Upper lobe of right lung (tissue), 1 donor: ENCODE results near the gene SUCNR1. TPM values are rescaled to one million over a fixed set of nuclear protein-coding genes. Genes with fewer than 3 reads are reported as not detected.

Source experiments
- ATAC-seq: fragments of 200-7000 bp; cut with Tn5 transposase; one replicate; pipeline ENCODE4 v1.9.1; 2020; ENCODE audit warnings: mild to moderate bottlenecking, moderate library complexity
- DNase-seq: peaks from one replicate; pipeline ENCODE4 v3.0.0-alpha.2; 2020
- H3K27ac ChIP-seq: fragments of 200-600 bp; one replicate; pipeline ENCODE4 v1.8.0; 2022
- H3K27me3 ChIP-seq: fragments of 200-600 bp; one replicate; pipeline ENCODE4 v1.8.0; 2022; ENCODE audit warnings: mild to moderate bottlenecking
- H3K36me3 ChIP-seq: fragments of 200-600 bp; one replicate; pipeline ENCODE4 v1.8.0; 2022
- H3K4me1 ChIP-seq: fragments of 200-600 bp; one replicate; pipeline ENCODE4 v1.8.0; 2022
- H3K4me3 ChIP-seq: fragments of 200-600 bp; one replicate; pipeline ENCODE4 v1.8.0; 2022; ENCODE audit warnings: mild to moderate bottlenecking
- H3K9me3 ChIP-seq: fragments of 200-600 bp; one replicate; pipeline ENCODE4 v1.8.0; 2022
- intact Hi-C: fragments of 100-400 bp; cut with DNase I; formaldehyde crosslinking; loops from one replicate; pipeline ENCODE4 v1.11.0; 2022
- total RNA-seq: library from RNA; stranded (reverse); fragmentation: NEBNext Ultra II Directional; extraction: Animal tissue kit (Norgen Biotek cat#: 25700); gene quantifications from one replicate; pipeline ENCODE4 v1.2.1, GENCODE V29; 2021
- TF ChIP-seq, protein P1 (sequence below): fragments of 200-600 bp; IDR thresholded peaks from one replicate; pipeline ENCODE4 v1.8.0; 2022; ENCODE audit warnings: antibody characterized with exemption
- donor health status: DM: no; HTN: yes; CAD: no; lungs with severe emphysema.

SUCNR1 gene
- total RNA-seq, 1 donor from 2014 or later, result 2.7 TPM

DNA sequence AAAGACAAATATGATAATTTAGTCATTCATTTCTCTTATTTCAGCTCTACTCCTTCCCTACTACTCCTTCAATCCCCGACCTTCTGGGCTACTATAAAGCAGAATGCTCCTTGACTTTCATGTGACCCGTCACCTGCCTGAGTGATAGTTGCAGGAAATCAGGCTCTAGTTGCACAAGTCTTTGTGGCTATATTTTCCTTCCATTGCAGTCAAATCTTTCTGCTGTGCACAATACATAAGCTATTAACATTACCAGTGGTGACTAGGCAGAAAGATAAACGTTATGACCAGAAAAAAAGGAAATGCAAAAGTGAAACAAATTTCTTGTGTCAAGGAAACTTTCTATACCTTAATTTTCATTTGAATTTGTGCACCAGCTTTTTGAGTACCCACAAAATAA lies 2.3 kb downstream of the SUCNR1 start:
- DNase-seq (no peak), ATAC-seq (peak; percentile 62)
- intact Hi-C loops, result no loop called here
- TF ChIP-seq, protein P1, sequence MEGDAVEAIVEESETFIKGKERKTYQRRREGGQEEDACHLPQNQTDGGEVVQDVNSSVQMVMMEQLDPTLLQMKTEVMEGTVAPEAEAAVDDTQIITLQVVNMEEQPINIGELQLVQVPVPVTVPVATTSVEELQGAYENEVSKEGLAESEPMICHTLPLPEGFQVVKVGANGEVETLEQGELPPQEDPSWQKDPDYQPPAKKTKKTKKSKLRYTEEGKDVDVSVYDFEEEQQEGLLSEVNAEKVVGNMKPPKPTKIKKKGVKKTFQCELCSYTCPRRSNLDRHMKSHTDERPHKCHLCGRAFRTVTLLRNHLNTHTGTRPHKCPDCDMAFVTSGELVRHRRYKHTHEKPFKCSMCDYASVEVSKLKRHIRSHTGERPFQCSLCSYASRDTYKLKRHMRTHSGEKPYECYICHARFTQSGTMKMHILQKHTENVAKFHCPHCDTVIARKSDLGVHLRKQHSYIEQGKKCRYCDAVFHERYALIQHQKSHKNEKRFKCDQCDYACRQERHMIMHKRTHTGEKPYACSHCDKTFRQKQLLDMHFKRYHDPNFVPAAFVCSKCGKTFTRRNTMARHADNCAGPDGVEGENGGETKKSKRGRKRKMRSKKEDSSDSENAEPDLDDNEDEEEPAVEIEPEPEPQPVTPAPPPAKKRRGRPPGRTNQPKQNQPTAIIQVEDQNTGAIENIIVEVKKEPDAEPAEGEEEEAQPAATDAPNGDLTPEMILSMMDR, result no peak
- no peaks in the 10 kb centered on the region for H3K9me3 ChIP-seq
- peak overlapping the region; percentile 17 for H3K27ac ChIP-seq
- H3K4me3 ChIP-seq, result no peak overlapping the region
- peaks cover 4% of the 10 kb centered on the region for H3K4me1 ChIP-seq
- H3K27me3 ChIP-seq, result no peaks in the 10 kb centered on the region
- H3K36me3 ChIP-seq, result no peaks in the 10 kb centered on the region

DNA sequence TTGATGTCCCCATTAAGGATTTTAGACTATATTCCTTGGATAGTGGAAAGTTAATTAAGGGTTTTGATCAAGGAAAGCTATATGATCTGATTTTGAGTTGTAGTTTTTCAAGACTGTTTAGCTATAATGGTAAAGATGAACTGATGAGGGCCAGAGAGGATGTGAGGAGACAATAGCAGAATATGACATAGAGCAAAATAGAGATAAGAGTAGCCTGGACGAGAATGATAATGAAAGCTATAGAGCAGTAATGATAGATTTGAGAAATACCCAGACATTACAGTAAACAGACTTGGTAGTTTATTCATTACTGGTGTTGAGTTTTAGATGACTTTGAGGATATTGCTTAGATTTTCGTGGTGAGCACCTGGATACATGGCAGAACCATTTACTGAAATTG lies 3.8 kb downstream of the SUCNR1 start:
- intact Hi-C loops, result no loop called here
- no peaks in the 10 kb centered on the region for H3K4me1 ChIP-seq
- DNase-seq (no peak), ATAC-seq (no peak)
- no peaks in the 10 kb centered on the region for H3K9me3 ChIP-seq
- H3K27ac ChIP-seq, result no peak overlapping the region
- H3K4me3 ChIP-seq, result no peak overlapping the region
- no peaks in the 10 kb centered on the region for H3K36me3 ChIP-seq
- H3K27me3 ChIP-seq, result no peaks in the 10 kb centered on the region
- TF ChIP-seq, protein P1, result no peak

DNA sequence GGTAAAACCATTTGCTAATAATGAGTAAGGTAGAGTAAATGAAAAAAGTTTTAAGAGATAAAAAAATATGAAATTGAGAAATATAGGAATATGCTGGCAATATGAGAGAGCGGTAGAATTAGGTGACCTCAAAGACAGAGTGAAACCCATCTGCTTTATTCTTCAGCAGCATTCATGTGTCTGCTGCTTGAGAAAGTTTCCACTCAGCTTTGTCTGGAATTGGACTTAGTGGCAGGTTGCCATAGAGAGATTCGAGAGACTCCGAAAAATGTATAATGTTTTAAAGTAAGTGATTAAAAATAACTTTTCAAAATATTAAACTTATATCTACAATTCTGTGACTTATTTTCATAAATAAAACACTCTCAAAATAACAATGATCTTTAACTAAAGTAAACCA lies 5.0 kb downstream of the SUCNR1 start:
- no peak overlapping the region for H3K4me3 ChIP-seq
- no peaks in the 10 kb centered on the region for H3K27me3 ChIP-seq
- H3K4me1 ChIP-seq, result no peaks in the 10 kb centered on the region
- intact Hi-C loops, result no loop called here
- H3K9me3 ChIP-seq, result no peaks in the 10 kb centered on the region
- ATAC-seq, result no peak
- TF ChIP-seq, protein P1, result no peak
- no peak for DNase-seq
- H3K27ac ChIP-seq, result no peak overlapping the region
- no peaks in the 10 kb centered on the region for H3K36me3 ChIP-seq

DNA sequence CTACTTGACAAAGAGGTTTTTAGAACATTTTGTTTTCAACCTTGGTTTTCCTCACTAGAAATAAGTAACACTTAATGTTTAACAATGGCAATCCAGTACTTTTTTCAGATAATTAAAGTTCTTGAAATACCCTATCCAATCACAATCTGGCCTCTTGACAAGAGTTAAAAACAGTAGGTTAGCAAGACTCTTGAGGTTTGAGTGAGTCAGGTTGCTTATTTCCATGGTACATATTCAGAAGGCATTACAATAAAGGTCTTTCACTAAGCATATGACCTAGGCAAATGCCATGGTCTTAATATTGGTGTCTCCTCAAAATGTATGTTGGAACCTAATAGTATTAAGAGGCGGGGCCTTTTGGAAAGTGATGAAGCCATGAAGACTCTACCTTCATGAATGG lies 5.6 kb downstream of the SUCNR1 start:
- H3K4me1 ChIP-seq, result no peaks in the 10 kb centered on the region
- no peaks in the 10 kb centered on the region for H3K36me3 ChIP-seq
- H3K27me3 ChIP-seq, result no peaks in the 10 kb centered on the region
- DNase-seq (no peak), ATAC-seq (no peak)
- H3K4me3 ChIP-seq, result no peak overlapping the region
- no peaks in the 10 kb centered on the region for H3K9me3 ChIP-seq
- H3K27ac ChIP-seq, result no peak overlapping the region
- intact Hi-C loops, result no loop called here
- TF ChIP-seq, protein P1, result no peak

DNA sequence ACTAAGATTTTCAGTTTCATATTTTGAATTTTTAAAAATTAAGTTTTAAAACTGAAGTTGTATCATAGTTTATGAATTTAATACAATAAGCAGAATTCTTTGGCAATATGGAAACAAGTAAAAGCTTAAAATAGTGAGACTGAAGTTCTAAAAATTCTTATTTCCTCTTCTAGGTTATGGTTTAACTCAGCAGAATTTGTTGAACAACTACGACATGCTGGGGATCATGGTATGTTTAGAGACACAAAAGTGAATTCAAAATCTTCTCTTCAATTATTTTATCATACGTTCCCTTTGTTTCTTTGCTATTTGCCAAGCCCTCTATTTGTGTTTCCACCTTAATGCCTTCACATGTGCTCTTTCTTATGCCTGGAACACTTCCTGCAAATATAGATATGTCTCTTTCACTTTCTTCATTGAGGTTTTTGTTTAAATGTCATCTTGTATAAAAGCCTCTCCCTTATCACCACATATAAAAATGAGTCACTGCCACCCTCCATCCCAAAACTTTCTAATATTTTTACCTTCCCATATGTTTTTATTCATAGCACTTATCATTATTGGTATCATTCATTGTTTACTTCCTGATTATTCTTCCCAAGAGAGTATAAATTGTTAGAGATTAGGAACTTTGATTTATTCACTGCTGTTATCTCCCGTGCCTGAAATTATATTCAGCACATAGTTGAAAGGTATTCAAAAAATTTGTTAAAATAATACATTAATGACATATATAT lies 6.4 kb downstream of the SUCNR1 start:
- Histone ChIP-seq H3K27ac (no peak overlapping the region), H3K4me3 (no peak overlapping the region), H3K9me3 (no peaks in the 10 kb centered on the region), H3K36me3 (no peaks in the 10 kb centered on the region), H3K4me1 (no peaks in the 10 kb centered on the region), H3K27me3 (no peaks in the 10 kb centered on the region)
- DNase-seq (no peak), ATAC-seq (no peak)
- TF ChIP-seq, protein P1, result no peak
- intact Hi-C loops, result no loop called here

DNA sequence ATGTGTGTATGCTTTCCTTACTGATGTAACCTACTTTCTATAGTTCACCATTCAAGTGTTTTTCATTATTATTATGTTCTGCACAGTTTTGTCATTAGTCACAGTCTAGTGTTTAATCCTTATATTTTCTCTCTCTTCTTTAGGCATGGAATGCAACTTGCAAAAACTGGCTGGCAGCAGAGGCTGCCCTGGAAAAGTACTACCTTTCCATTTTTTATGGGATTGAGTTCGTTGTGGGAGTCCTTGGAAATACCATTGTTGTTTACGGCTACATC lies 6.9 kb downstream of the SUCNR1 start:
- intact Hi-C loops, result no loop called here
- TF ChIP-seq, protein P1, result no peak

More for the DNA sequence above, 6.9 kb downstream of the SUCNR1 start:
- ATAC-seq, result no peak
- no peaks in the 10 kb centered on the region for H3K27me3 ChIP-seq
- DNase-seq, result no peak
- H3K36me3 ChIP-seq, result no peaks in the 10 kb centered on the region
- no peaks in the 10 kb centered on the region for H3K9me3 ChIP-seq
- H3K4me3 ChIP-seq, result no peak overlapping the region
- H3K27ac ChIP-seq, result no peak overlapping the region
- H3K4me1 ChIP-seq, result no peaks in the 10 kb centered on the region
